Thymus (tissue), 11 donors: ENCODE results near the gene ZBTB18. TPM values are rescaled to one million over a fixed set of nuclear protein-coding genes. Genes with fewer than 3 reads are reported as not detected.
A peak's percentile ranks its signal among the peaks of the same experiment; 100 is the strongest.
"Not testable (repeated sequence)": the region's sequence is repeated elsewhere in the genome, so short reads cannot be mapped to it uniquely, and the experiment has no call there.

Source experiments
- DNase-seq, 9 donors: peaks; one replicate each; pipeline ENCODE4 v3.0.0-alpha.2; 2013; ENCODE audit warnings: low spot score in 9 of 9, low read depth in 6 of 9, missing footprints in 1 of 9
- H3K27ac ChIP-seq, 2 donors: one replicate each; pipeline ENCODE4 v1.5.1; 2013; ENCODE audit warnings: control low read depth in 1 of 2, low read depth in 1 of 2, low read length in 1 of 2, mild to moderate bottlenecking in 1 of 2, moderate library complexity in 1 of 2
- H3K27me3 ChIP-seq, 2 donors: one replicate each; pipeline ENCODE4 v1.5.1; 2013; ENCODE audit warnings: low read length in 1 of 2; ENCODE audit not compliant: control insufficient read depth in 2 of 2, insufficient read depth in 1 of 2
- H3K36me3 ChIP-seq, 2 donors: one replicate each; pipeline ENCODE4 v1.5.1; 2013; ENCODE audit warnings: low read length in 1 of 2, mild to moderate bottlenecking in 1 of 2, moderate library complexity in 1 of 2; ENCODE audit not compliant: control insufficient read depth in 2 of 2, insufficient read depth in 2 of 2
- H3K4me1 ChIP-seq, 2 donors: one replicate each; pipeline ENCODE4 v1.5.1; 2013; ENCODE audit warnings: low read length in 2 of 2; ENCODE audit not compliant: control insufficient read depth in 2 of 2, insufficient read depth in 2 of 2
- H3K4me3 ChIP-seq, 2 donors: one replicate each; pipeline ENCODE4 v1.5.1; 2013; ENCODE audit warnings: low read length in 2 of 2, control low read depth in 1 of 2, mild to moderate bottlenecking in 1 of 2
- H3K9me3 ChIP-seq, 2 donors: one replicate each; pipeline ENCODE4 v1.5.1; 2013; ENCODE audit warnings: low read length in 1 of 2, mild to moderate bottlenecking in 1 of 2; ENCODE audit not compliant: control insufficient read depth in 2 of 2, insufficient read depth in 1 of 2
- WGBS: extraction: QIAGEN DNeasy Blood & Tissue Kit; methylation state at CpG from one replicate; pipeline ENCODE4 v1.1.7; 2013; 5-methylcytosine and 5-hydroxymethylcytosine counted together
- polyA plus RNA-seq: library from polyadenylated mRNA; stranded (reverse); fragments of 200-250 nt; gene quantifications from one replicate; pipeline ENCODE4 v1.2.3, GENCODE V29; 2013
- total RNA-seq: library from RNA; stranded (reverse); fragments of 120-200 nt; gene quantifications from one replicate; pipeline ENCODE4 v1.2.4, GENCODE V29; 2013
- donor health status: healthy.

Gene ZBTB18
- total and polyA plus RNA-seq, 2 donors = 37.2 to 47.3 TPM

- no peak overlapping the region for H3K4me3 ChIP-seq
- H3K9me3 ChIP-seq = no peaks in the 10 kb centered on the region
- no peak for DNase-seq
- no peaks in the 10 kb centered on the region for H3K27me3 ChIP-seq
- no peak overlapping the region for H3K27ac ChIP-seq
- WGBS = 98% methylated on average over 3 of the region's 3 CpGs
- H3K4me1 ChIP-seq = no peaks in the 10 kb centered on the region
- no peaks in the 10 kb centered on the region for H3K36me3 ChIP-seq
Observed at GRCh38 chr1:244028701-244029100, 22.4 kb upstream of the ZBTB18 start.

GRCh38 chr1:244029124-244029523, 22.0 kb upstream of the ZBTB18 start:
- Histone ChIP-seq H3K36me3 (no peaks in the 10 kb centered on the region), H3K9me3 (no peaks in the 10 kb centered on the region), H3K27me3 (no peaks in the 10 kb centered on the region), H3K27ac (no peak overlapping the region), H3K4me1 (no peaks in the 10 kb centered on the region), H3K4me3 (no peak overlapping the region)
- 93% methylated on average over 3 of the region's 3 CpGs for WGBS
- DNase-seq = no peak

- Histone ChIP-seq H3K4me1 (no peaks in the 10 kb centered on the region), H3K36me3 (no peaks in the 10 kb centered on the region), H3K27me3 (no peaks in the 10 kb centered on the region), H3K4me3 (no peak overlapping the region), H3K9me3 (no peaks in the 10 kb centered on the region), H3K27ac (no peak overlapping the region)
- DNase-seq = no peak
- 88% methylated on average over 13 of the region's 13 CpGs for WGBS
Observed at GRCh38 chr1:244030481-244031040, 20.5 kb upstream of the ZBTB18 start.

GRCh38 chr1:244035358-244035757, 15.7 kb upstream of the ZBTB18 start:
- no peaks in the 10 kb centered on the region for H3K27me3 ChIP-seq

GRCh38 chr1:244037252-244037651, 13.8 kb upstream of the ZBTB18 start:
- DNase-seq = no peak
- H3K36me3 ChIP-seq = no peaks in the 10 kb centered on the region
- H3K27ac ChIP-seq = no peak overlapping the region
- no peak overlapping the region for H3K4me3 ChIP-seq
- no peaks in the 10 kb centered on the region for H3K27me3 ChIP-seq
- H3K9me3 ChIP-seq = no peaks in the 10 kb centered on the region
- H3K4me1 ChIP-seq = no peaks in the 10 kb centered on the region
- 96% methylated on average over 9 of the region's 9 CpGs for WGBS

More at GRCh38 chr1:244035358-244035757, 15.7 kb upstream of the ZBTB18 start:
- Histone ChIP-seq H3K36me3 (no peaks in the 10 kb centered on the region), H3K9me3 (no peaks in the 10 kb centered on the region), H3K4me3 (no peak overlapping the region), H3K27ac (no peak overlapping the region), H3K4me1 (no peaks in the 10 kb centered on the region)
- no peak for DNase-seq
- WGBS = 98% methylated on average over 11 of the region's 11 CpGs

GRCh38 chr1:244041466-244042120, 9.5 kb upstream of the ZBTB18 start:
- no peaks in the 10 kb centered on the region for H3K36me3 ChIP-seq
- H3K27me3 ChIP-seq = no peaks in the 10 kb centered on the region
- 95% methylated on average over 4 of the region's 4 CpGs for WGBS
- no peak for DNase-seq
- no peak overlapping the region for H3K4me3 ChIP-seq
- H3K4me1 ChIP-seq = no peaks in the 10 kb centered on the region
- no peak overlapping the region for H3K27ac ChIP-seq
- no peaks in the 10 kb centered on the region for H3K9me3 ChIP-seq

- no peak overlapping the region for H3K4me3 ChIP-seq
- no peaks in the 10 kb centered on the region for H3K36me3 ChIP-seq
- WGBS = 85% methylated on average over 3 of the region's 3 CpGs
- H3K27ac ChIP-seq = no peak overlapping the region
- no peaks in the 10 kb centered on the region for H3K27me3 ChIP-seq
- DNase-seq = no peak
- no peaks in the 10 kb centered on the region for H3K9me3 ChIP-seq
- peaks cover 3 to 5% of the 10 kb centered on the region in 2 donors for H3K4me1 ChIP-seq
Observed at GRCh38 chr1:244042293-244042692, 8.8 kb upstream of the ZBTB18 start.

- Histone ChIP-seq H3K9me3 (no peaks in the 10 kb centered on the region), H3K27me3 (no peaks in the 10 kb centered on the region), H3K4me1 (peaks cover 3 to 5% of the 10 kb centered on the region in 2 donors), H3K4me3 (no peak overlapping the region), H3K27ac (no peak overlapping the region), H3K36me3 (no peaks in the 10 kb centered on the region)
- DNase-seq = no peak
- WGBS = 97% methylated on average over 1 of the region's 1 CpG
Observed at GRCh38 chr1:244044423-244044822, 6.7 kb upstream of the ZBTB18 start.

GRCh38 chr1:244046254-244046653, 4.8 kb upstream of the ZBTB18 start:
- not testable (repeated sequence) for H3K9me3 ChIP-seq, H3K4me1 ChIP-seq, H3K4me3 ChIP-seq, H3K36me3 ChIP-seq, H3K27me3 ChIP-seq
- WGBS = 100% methylated on average over 1 of the region's 1 CpG
- H3K27ac ChIP-seq = peak overlapping the region in 1 of 2 donors; percentile 100
- peak in 1 of 9 donors; percentile 17 for DNase-seq
